HEK293 (cell line): ENCODE measurements around the gene LAMA5.

Experiments
- CTCF ChIA-PET: fragments of 350-600 bp; formaldehyde crosslinking; extraction: SDS; loops from one replicate; lab custom pipeline; 2021; ENCODE audit warnings: antibody characterized with exemption; lab: Yijun Ruan, JAX
- POLR2A ChIA-PET: fragments of 300-600 bp; formaldehyde crosslinking; extraction: SDS; loops from one replicate; lab custom pipeline; 2020; ENCODE audit warnings: antibody characterized with exemption, inconsistent platforms; lab: Yijun Ruan, JAX
- H3K27ac ChIP-seq: fragments of 200-500 bp; sonication (Bioruptor generic); 2 replicates; pipeline ENCODE4 v1.5.1; 2014; ENCODE audit warnings: low read depth, low read length, control low read depth, inconsistent platforms; ENCODE audit errors: extremely low read depth
- H3K36me3 ChIP-seq, 2 experiments: fragments of 200-500 bp in 1 of 2; sonication (Bioruptor generic) in 1 of 2; 1 replicate in 1 of 2; 2 replicates in 1 of 2; pipeline ENCODE4 v1.5.1; 2014 to 2017; ENCODE audit warnings: inconsistent platforms in 2 of 2, low read length in 2 of 2; ENCODE audit not compliant: control insufficient read depth in 2 of 2, insufficient read depth in 1 of 2
- H3K4me1 ChIP-seq: fragments of 200-500 bp; sonication (Bioruptor generic); 2 replicates; pipeline ENCODE4 v1.5.1; 2014; ENCODE audit warnings: mild to moderate bottlenecking, low read length, inconsistent platforms; ENCODE audit not compliant: control insufficient read depth, insufficient read depth
- H3K4me3 ChIP-seq: 2 replicates; pipeline ENCODE4 v1.5.1; 2011; ENCODE audit warnings: low read depth, mild to moderate bottlenecking, control low read depth, low read length, moderate library complexity
- H3K9me3 ChIP-seq: fragments of 200-500 bp; sonication (Bioruptor generic); 2 replicates; pipeline ENCODE4 v1.5.1; 2014; ENCODE audit warnings: low read depth, low read length, inconsistent platforms; ENCODE audit not compliant: control insufficient read depth, insufficient read depth
- GLIS1 ChIP-seq: fragments of 450-650 bp; formaldehyde crosslinking; IDR thresholded peaks from 2 replicates; pipeline ENCODE4 v1.5.1; 2016; ENCODE audit warnings: missing biosample characterization, missing genetic modification characterization
- KLF1 ChIP-seq: fragments of 450-650 bp; formaldehyde crosslinking; IDR thresholded peaks from 2 replicates; pipeline ENCODE4 v1.5.1; 2016; ENCODE audit warnings: missing biosample characterization, missing genetic modification characterization
- SALL2 ChIP-seq: fragments of 450-650 bp; formaldehyde crosslinking; IDR thresholded peaks from 2 replicates; pipeline ENCODE4 v1.5.0; 2017; ENCODE audit warnings: missing biosample characterization, mild to moderate bottlenecking, missing genetic modification characterization, borderline replicate concordance
- SCRT1 ChIP-seq: fragments of 450-650 bp; formaldehyde crosslinking; IDR thresholded peaks from 2 replicates; pipeline ENCODE4 v1.5.1; 2016; ENCODE audit warnings: missing biosample characterization, missing genetic modification characterization, borderline replicate concordance
- TRIM28 ChIP-seq: IDR thresholded peaks from 2 replicates; pipeline ENCODE4 v1.6.1; 2011; ENCODE audit warnings: low read length, control low read depth, borderline replicate concordance
- ZBTB17 ChIP-seq: fragments of 450-650 bp; formaldehyde crosslinking; IDR thresholded peaks from 2 replicates; pipeline ENCODE4 v1.5.1; 2016; ENCODE audit warnings: missing biosample characterization, missing genetic modification characterization
- ZBTB20 ChIP-seq: fragments of 450-650 bp; formaldehyde crosslinking; IDR thresholded peaks from 2 replicates; pipeline ENCODE4 v1.5.1; 2016; ENCODE audit warnings: missing biosample characterization, missing genetic modification characterization
- ZFHX2 ChIP-seq: fragments of 450-650 bp; formaldehyde crosslinking; conservative IDR thresholded peaks from 2 replicates; pipeline ENCODE4 v1.5.1; 2016; ENCODE audit warnings: missing biosample characterization, missing genetic modification characterization
- ZFP69B ChIP-seq: fragments of 450-650 bp; formaldehyde crosslinking; IDR thresholded peaks from 2 replicates; pipeline ENCODE4 v1.5.1; 2016; ENCODE audit warnings: missing biosample characterization, missing genetic modification characterization
- ZIC2 ChIP-seq: fragments of 450-650 bp; formaldehyde crosslinking; IDR thresholded peaks from 2 replicates; pipeline ENCODE4 v1.5.1; 2016; ENCODE audit warnings: missing biosample characterization, missing genetic modification characterization
- ZNF2 ChIP-seq: fragments of 450-650 bp; formaldehyde crosslinking; IDR thresholded peaks from 2 replicates; pipeline ENCODE4 v1.5.1; 2016; ENCODE audit warnings: missing biosample characterization, missing genetic modification characterization
- ZNF423 ChIP-seq: fragments of 450-650 bp; formaldehyde crosslinking; IDR thresholded peaks from 2 replicates; pipeline ENCODE4 v1.5.1; 2016; ENCODE audit warnings: missing biosample characterization, missing genetic modification characterization
- ZNF48 ChIP-seq: fragments of 450-650 bp; formaldehyde crosslinking; IDR thresholded peaks from 2 replicates; pipeline ENCODE4 v1.5.1; 2016; ENCODE audit warnings: missing biosample characterization, missing genetic modification characterization
- ZNF658 ChIP-seq: fragments of 450-650 bp; formaldehyde crosslinking; IDR thresholded peaks from 2 replicates; pipeline ENCODE4; 2016; ENCODE audit warnings: missing biosample characterization, missing genetic modification characterization
- TF ChIP-seq, protein P1 (sequence below): fragments of 450-650 bp; formaldehyde crosslinking; IDR thresholded peaks from 2 replicates; pipeline ENCODE4 v1.5.1; 2016; ENCODE audit warnings: missing biosample characterization, missing genetic modification characterization

LAMA5 gene

DNA sequence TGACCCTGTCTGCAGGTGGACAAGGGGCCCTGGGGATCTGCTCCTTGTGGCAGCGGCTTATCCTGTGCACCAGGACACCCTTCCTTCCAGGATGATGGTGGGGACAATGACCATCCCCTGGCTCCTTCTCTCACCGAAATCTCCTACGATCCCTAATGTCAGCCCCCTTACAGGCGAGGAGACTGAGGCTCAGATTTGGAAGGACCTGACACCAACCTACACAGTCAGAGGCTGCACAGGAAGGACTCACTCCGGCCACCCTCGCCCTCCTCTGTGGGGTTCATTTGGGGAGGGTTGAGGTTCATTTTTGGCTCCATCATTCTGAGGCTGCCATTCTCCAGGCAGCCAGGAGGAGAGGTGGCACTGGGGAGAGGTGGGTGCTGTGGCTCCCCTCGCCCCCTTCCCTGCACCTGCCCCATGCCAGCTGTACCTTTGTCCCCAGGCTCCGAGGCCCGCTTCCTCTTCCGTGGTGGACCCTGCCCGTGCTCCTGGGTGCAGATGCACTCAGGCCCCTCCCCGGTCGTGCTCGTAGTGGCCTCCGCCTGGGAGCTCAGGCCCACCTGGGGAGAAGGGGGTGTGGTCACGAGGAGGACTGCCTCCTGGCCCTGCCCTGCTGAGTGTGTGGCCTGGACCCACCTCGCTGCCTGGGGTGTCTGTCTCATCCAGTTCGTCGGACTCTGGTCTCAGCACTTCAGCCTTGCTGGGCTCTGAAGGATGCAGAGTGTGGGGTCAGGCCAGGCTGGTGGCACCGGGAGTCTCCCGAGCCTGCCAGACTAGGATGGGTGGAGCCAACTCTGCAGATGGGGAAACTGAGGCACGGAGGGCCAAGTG lies 45.3 kb upstream of the LAMA5 start:
- H3K27ac ChIP-seq = no peak overlapping the region
- no peak overlapping the region for H3K4me3 ChIP-seq
- CTCF ChIA-PET = interaction anchor here (1.0 to 1.1 kb wide), 2 partner anchors 37 to 378 kb away, joined by 3 to 4 read pairs; no protein-coding TSS in a partner anchor
- H3K9me3 ChIP-seq = no peaks in the 10 kb centered on the region
- POLR2A ChIA-PET = no interaction called here
- H3K36me3 ChIP-seq = no peaks in the 10 kb centered on the region
- TF ChIP-seq ZFP69B (0 out of 2 replicates have a peak, but pooled peaks have one; percentile 32), ZNF48 (tag by site-specific recombination) (no peak), TRIM28 (no peak), ZBTB17 (tag by site-specific recombination) (peak; percentile 69), ZIC2 (tag by site-specific recombination) (peak; percentile 71), ZBTB20 (tag by site-specific recombination) (0 out of 2 replicates have a peak, but pooled peaks have one; percentile 26), GLIS1 (tag by site-specific recombination) (peak; percentile 27; the same call in 1 of the 2 replicates), KLF1 (tag by site-specific recombination) (peak; percentile 59)
- TF ChIP-seq, protein P1, sequence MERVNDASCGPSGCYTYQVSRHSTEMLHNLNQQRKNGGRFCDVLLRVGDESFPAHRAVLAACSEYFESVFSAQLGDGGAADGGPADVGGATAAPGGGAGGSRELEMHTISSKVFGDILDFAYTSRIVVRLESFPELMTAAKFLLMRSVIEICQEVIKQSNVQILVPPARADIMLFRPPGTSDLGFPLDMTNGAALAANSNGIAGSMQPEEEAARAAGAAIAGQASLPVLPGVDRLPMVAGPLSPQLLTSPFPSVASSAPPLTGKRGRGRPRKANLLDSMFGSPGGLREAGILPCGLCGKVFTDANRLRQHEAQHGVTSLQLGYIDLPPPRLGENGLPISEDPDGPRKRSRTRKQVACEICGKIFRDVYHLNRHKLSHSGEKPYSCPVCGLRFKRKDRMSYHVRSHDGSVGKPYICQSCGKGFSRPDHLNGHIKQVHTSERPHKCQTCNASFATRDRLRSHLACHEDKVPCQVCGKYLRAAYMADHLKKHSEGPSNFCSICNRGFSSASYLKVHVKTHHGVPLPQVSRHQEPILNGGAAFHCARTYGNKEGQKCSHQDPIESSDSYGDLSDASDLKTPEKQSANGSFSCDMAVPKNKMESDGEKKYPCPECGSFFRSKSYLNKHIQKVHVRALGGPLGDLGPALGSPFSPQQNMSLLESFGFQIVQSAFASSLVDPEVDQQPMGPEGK (tag by site-specific recombination) = peak; percentile 20; the same call in 1 of the 2 replicates
- TF ChIP-seq, all 188 proteins: peak for 7
- H3K4me1 ChIP-seq = peaks cover 4% of the 10 kb centered on the region; the same call in 1 of the 2 replicates

DNA sequence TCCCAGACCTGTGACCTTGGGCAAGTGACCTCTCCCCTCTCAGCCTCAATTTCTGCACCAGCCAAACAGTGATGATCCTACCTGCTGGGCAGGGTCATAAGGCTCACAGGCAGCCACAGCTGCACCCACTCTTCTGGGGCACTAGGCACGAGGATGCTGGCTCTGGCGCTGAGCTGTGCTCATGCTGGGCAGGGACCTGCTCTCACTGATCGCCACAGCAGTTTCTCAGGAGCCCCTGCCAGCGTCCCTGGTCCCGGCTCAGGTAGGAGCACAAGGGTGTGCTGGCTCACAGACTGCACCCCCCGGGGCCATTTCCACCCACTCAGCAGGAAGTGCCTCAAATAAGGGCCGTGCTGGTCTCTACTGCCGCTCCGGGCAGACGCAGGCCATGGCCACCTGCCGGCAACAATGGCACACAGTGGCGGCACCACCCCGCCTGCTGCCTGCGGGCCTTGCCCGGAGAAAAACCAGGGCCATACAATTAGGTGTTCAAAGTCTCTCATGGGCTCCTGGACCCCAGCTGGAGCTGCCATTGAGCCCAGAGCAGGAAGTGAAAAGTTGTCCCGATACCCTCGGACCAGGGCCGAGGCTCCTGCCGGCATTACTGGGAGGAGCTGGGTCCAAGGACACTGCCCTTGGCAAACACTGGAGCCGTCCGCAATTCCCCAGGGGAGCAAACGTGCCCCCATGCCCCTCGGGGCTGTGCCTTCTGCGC lies 44.5 kb upstream of the LAMA5 start:
- Histone ChIP-seq H3K4me3 (no peak overlapping the region), H3K4me1 (peaks cover 4% of the 10 kb centered on the region; the same call in 1 of the 2 replicates), H3K9me3 (no peaks in the 10 kb centered on the region), H3K27ac (no peak overlapping the region), H3K36me3 (no peaks in the 10 kb centered on the region)
- POLR2A ChIA-PET = no interaction called here
- TF ChIP-seq ZIC2 (tag by site-specific recombination) (peak; percentile 96), ZNF423 (tag by site-specific recombination) (no peak)
- TF ChIP-seq, all 188 proteins: peak for 1
- CTCF ChIA-PET = interaction anchor here (0.9 to 3.1 kb wide), 7 partner anchors 11 to 380 kb away, joined by 3 to 18 read pairs (median 5); no protein-coding TSS in a partner anchor

DNA sequence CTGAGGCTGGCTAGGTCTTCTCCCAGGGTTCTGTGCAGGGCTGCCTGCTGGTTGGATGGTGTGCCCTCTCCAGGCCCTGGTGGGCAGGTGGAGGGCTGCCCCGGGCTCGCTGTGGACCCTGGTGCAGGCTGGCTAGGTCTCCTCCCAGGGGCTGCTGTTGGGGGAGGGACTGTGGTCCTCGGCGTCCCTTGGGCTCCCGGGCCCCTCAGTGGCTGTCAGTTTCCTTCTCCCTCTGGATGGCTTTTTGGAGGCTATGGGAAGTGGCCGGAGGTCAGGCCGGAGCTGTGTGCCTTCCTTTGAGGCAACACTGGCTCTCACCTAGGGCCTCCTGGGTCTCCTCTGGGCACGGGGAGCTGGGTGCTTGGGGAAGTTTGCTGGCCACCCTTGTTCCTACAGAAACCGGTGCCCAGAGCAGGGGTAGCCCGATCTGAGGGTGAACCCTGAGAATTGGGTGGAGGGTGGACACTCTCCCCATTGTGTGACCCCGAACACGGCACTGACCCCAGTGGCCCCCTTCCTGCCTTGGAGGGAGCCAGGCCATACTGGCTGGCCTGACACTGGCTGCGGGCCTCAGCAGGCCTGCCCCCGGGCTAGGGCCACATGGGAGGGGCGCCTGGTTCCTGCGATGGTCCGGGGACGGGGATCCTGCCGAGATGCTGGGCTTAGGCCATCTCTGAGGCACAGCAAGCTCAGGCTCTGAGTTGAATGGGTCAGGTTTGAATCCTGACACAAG lies 43.8 kb upstream of the LAMA5 start:
- TF ChIP-seq SALL2 = no peak
- no peak for TF ChIP-seq ZNF658 (tag by site-specific recombination)
- TF ChIP-seq ZBTB17 (tag by site-specific recombination) = no peak
- no peak for TF ChIP-seq SCRT1 (tag by site-specific recombination)
- TF ChIP-seq ZNF2 (tag by site-specific recombination) = no peak
- no peak for TF ChIP-seq ZFHX2 (tag by site-specific recombination)
- H3K27ac ChIP-seq = no peak overlapping the region
- ChIA-PET CTCF (interaction anchor here (0.7 to 3.1 kb wide), 13 partner anchors 8 to 380 kb away, joined by 3 to 18 read pairs (median 5); no protein-coding TSS in a partner anchor), POLR2A (interaction anchor here (1.2 kb wide), 1 partner anchor 24 kb away, joined by 6 read pairs; the partner anchor contains the start of gene RPS21)
- no peaks in the 10 kb centered on the region for H3K36me3 ChIP-seq
- peaks cover 6% of the 10 kb centered on the region; the same call in 1 of the 2 replicates for H3K4me1 ChIP-seq
- H3K4me3 ChIP-seq = no peak overlapping the region
- H3K9me3 ChIP-seq = no peaks in the 10 kb centered on the region
